Calu3 (cell line): ENCODE measurements around the gene SIGLEC8. TPM values are rescaled to one million over a fixed set of nuclear protein-coding genes. Genes with fewer than 3 reads are reported as not detected.
"Not testable (repeated sequence)": the region's sequence is repeated elsewhere in the genome, so short reads cannot be mapped to it uniquely, and the experiment has no call there.

Experiments used
- BruUV-seq: library from RNA; stranded (reverse); fragments of 400-500 nt; replicated peaks from 2 replicates; lab custom pipeline; 2021; lab: Mats Ljungman, UMichigan
- CTCF ChIA-PET: fragments of 300-600 bp; sonication (Branson Sonifier 250); formaldehyde crosslinking; loops from one replicate; lab custom pipeline; 2022; ENCODE audit warnings: antibody characterized with exemption; lab: Charles Lee
- DNase-seq: peaks from one replicate; pipeline ENCODE4 v3.0.0; 2022
- H3K27ac Mint-ChIP-seq: one replicate; pipeline ENCODE4 v1.8.0; 2022; ENCODE audit warnings: mixed read lengths; ENCODE audit not compliant: unreplicated experiment
- H3K27me3 Mint-ChIP-seq: one replicate; pipeline ENCODE4 v1.8.0; 2022; ENCODE audit warnings: mixed read lengths; ENCODE audit not compliant: unreplicated experiment
- H3K36me3 Mint-ChIP-seq: one replicate; pipeline ENCODE4 v1.8.0; 2022; ENCODE audit warnings: mild to moderate bottlenecking, moderate library complexity, mixed read lengths; ENCODE audit not compliant: insufficient read depth, unreplicated experiment
- H3K4me1 Mint-ChIP-seq: one replicate; pipeline ENCODE4 v1.8.0; 2022; ENCODE audit warnings: mild to moderate bottlenecking, low read depth, mixed read lengths; ENCODE audit not compliant: unreplicated experiment
- H3K4me3 Mint-ChIP-seq: one replicate; pipeline ENCODE4 v1.8.0; 2022; ENCODE audit warnings: mild to moderate bottlenecking, low read depth, moderate library complexity, mixed read lengths; ENCODE audit not compliant: unreplicated experiment
- H3K9me3 Mint-ChIP-seq: one replicate; pipeline ENCODE4 v1.8.0; 2022; ENCODE audit warnings: low read depth, mixed read lengths; ENCODE audit not compliant: unreplicated experiment
- intact Hi-C: fragments of 100-400 bp; cut with micrococcal nuclease; formaldehyde crosslinking; loops from one replicate; pipeline ENCODE4 v1.10.0; 2022; ENCODE audit not compliant: unreplicated experiment
- total RNA-seq: library from RNA; stranded (reverse); gene quantifications from 2 replicates; pipeline ENCODE4 v1.2.3, GENCODE V29; 2022
- TF ChIP-seq, protein P1 (sequence below): fragments of 200-600 bp; IDR thresholded peaks from one replicate; pipeline ENCODE4 v1.8.0; 2022; ENCODE audit warnings: antibody characterized with exemption; ENCODE audit not compliant: unreplicated experiment

Gene SIGLEC8
- total RNA-seq, 1 experiment from 2014 or later = not detected

GRCh38 chr19:51448411-51449016 is 9.7 kb downstream of the SIGLEC8 start:
- TF ChIP-seq, protein P1, sequence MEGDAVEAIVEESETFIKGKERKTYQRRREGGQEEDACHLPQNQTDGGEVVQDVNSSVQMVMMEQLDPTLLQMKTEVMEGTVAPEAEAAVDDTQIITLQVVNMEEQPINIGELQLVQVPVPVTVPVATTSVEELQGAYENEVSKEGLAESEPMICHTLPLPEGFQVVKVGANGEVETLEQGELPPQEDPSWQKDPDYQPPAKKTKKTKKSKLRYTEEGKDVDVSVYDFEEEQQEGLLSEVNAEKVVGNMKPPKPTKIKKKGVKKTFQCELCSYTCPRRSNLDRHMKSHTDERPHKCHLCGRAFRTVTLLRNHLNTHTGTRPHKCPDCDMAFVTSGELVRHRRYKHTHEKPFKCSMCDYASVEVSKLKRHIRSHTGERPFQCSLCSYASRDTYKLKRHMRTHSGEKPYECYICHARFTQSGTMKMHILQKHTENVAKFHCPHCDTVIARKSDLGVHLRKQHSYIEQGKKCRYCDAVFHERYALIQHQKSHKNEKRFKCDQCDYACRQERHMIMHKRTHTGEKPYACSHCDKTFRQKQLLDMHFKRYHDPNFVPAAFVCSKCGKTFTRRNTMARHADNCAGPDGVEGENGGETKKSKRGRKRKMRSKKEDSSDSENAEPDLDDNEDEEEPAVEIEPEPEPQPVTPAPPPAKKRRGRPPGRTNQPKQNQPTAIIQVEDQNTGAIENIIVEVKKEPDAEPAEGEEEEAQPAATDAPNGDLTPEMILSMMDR = no peak
- CTCF ChIA-PET = interaction anchor here (0.5 to 1.5 kb wide), 2 partner anchors 10 to 15 kb away, joined by 3 to 5 read pairs; no protein-coding TSS in a partner anchor
- Mint-ChIP-seq H3K36me3 (no peaks in the 10 kb centered on the region), H3K27me3 (peaks cover 93% of the 10 kb centered on the region), H3K9me3 (peaks cover 3% of the 10 kb centered on the region), H3K4me1 (no peaks in the 10 kb centered on the region), H3K27ac (no peak overlapping the region), H3K4me3 (no peak overlapping the region)
- DNase-seq = no peak
- BruUV-seq = no TSS peak
- intact Hi-C loops = no loop called here

GRCh38 chr19:51448011-51448410 is 10.2 kb downstream of the SIGLEC8 start:
- CTCF ChIA-PET = interaction anchor here (0.5 to 1.5 kb wide), 2 partner anchors 9 to 15 kb away, joined by 3 to 5 read pairs; no protein-coding TSS in a partner anchor
- H3K36me3 Mint-ChIP-seq = no peaks in the 10 kb centered on the region
- DNase-seq = no peak
- no peak overlapping the region for H3K27ac Mint-ChIP-seq
- no peaks in the 10 kb centered on the region for H3K4me1 Mint-ChIP-seq
- H3K9me3 Mint-ChIP-seq = peaks cover 3% of the 10 kb centered on the region
- no TSS peak for BruUV-seq
- peaks cover 93% of the 10 kb centered on the region for H3K27me3 Mint-ChIP-seq
- intact Hi-C loops = no loop called here
- TF ChIP-seq, protein P1 = no peak
- no peak overlapping the region for H3K4me3 Mint-ChIP-seq

GRCh38 chr19:51447510-51447909 is 10.7 kb downstream of the SIGLEC8 start:
- H3K27me3 Mint-ChIP-seq = peaks cover 93% of the 10 kb centered on the region
- H3K4me3 Mint-ChIP-seq, intact Hi-C loops, H3K27ac Mint-ChIP-seq, H3K4me1 Mint-ChIP-seq, H3K36me3 Mint-ChIP-seq, DNase-seq, BruUV-seq, H3K9me3 Mint-ChIP-seq: not testable (repeated sequence)
- CTCF ChIA-PET = interaction anchor here (1.5 kb wide), 1 partner anchor 9 kb away, joined by 3 read pairs; no protein-coding TSS in a partner anchor

DNA sequence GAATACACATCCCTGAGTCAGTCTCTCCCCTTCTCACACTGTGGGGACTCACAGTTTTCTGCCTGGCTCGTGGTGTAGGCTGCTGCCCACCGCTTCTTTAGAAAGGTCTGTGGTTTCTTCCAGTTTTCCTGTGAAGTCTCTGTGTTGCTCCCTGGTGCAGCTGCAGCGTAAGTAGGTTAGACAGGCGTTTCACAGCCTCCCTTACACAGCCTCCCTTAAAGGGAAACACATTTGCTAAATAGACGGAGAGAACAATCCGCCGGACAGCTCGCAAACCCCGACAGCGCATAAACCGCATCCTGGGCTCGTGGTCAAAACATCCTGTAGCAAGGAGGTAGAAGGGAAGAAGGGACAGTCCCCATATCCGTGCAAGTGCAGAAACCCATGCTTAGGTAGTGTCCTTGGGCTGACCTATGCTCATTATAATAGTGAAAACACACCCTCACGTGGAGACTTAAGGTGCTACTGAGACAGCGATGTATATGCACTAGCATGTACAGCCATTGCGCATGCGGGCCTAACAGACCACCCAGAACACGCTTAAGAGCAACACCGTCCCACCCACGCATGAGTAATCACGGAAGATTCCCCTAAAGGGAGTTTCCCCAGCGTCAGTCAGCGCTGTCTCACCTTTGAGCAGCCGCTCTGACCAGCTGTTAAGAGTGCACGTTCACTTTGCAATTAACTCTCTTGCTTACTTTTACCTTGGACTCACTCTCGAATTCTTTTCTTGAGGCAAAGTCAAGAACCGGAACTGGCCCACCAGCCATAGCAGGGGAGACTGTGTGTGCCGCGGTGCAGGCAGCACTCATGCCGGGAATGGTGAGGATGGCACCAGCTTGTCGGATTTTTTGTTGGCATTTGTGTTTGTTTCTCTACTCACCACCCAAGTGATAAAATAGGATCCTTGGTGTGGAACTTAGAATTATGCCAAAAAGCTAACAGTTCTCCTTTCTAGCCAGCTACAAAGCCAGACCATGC is 16.6 kb downstream of the SIGLEC8 start:
- TF ChIP-seq, protein P1 = no peak
- Mint-ChIP-seq H3K36me3 (no peaks in the 10 kb centered on the region), H3K4me3 (peak overlapping the region; percentile 33), H3K4me1 (peaks cover 24% of the 10 kb centered on the region), H3K9me3 (peaks cover 2% of the 10 kb centered on the region), H3K27me3 (peaks cover 95% of the 10 kb centered on the region), H3K27ac (no peak overlapping the region)
- no TSS peak for BruUV-seq
- intact Hi-C loops = no loop called here
- CTCF ChIA-PET = interaction anchor here (0.5 to 1.1 kb wide), 3 partner anchors 22 to 215 kb away, joined by 3 to 8 read pairs (median 3); no protein-coding TSS in a partner anchor
- peak; percentile 18 for DNase-seq
